Measurements from ENCODE around the gene IFITM2.

DNA sequence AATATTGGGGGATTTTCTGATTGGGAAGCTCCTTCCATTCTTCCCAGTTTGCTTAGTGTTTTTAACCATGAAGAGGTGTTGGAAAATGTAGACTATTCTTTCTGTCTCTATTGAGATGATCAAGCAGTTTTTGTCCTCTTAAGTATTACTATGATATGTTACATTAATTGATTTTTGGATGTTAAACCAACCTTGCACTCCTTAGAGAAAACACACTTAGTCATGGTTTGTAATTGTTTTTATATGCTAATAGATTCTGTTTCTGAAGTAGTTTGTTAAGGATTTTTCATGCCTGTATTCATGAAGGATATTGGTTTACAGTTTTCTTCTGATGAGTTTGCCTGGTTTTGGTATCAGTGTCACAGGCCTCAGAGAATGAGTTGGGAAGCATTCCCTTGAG, 31.4 kb upstream of the IFITM2 start:
- TF ChIP-seq EZH2 (IDR thresholded peaks at IDR 0.05; ENCODE audit: insufficient read depth, poor library complexity, severe bottlenecking) (no peak), EZH2phosphoT487 (IDR thresholded peaks at IDR 0.05; ENCODE audit: insufficient read depth, low read depth) (no peak)

All from GM23248 (cell line).